GM19023 (cell line): ENCODE data around the gene CPEB3.
A peak's percentile ranks its signal among the peaks of the same experiment; 100 is the strongest.
"Not testable (repeated sequence)": the region's sequence is repeated elsewhere in the genome, so short reads cannot be mapped to it uniquely, and the experiment has no call there.

ENCODE experiments used
- ATAC-seq: cut with Tn5 transposase; IDR thresholded peaks from one replicate; pipeline ENCODE4 v1.9.1; 2021; ENCODE audit warnings: mild to moderate bottlenecking, moderate library complexity; ENCODE audit not compliant: unreplicated experiment

The CPEB3 gene

GRCh38 chr10:92290837-92291615, at the start of gene CPEB3, which contains the start of gene MARCHF5:
Gene CPEB3 (minus strand): TSS chr10:92291078. CDS start chr10:92240350, 50,728 bp downstream.
Gene MARCHF5 (plus strand): TSS chr10:92291167. CDS start chr10:92291495, 328 bp downstream.
- peak; percentile 99 for ATAC-seq

- ATAC-seq, result not testable (repeated sequence)
Measured at GRCh38 chr10:92329927-92330326, 39.0 kb upstream of the CPEB3 start.

- no peak for ATAC-seq
Measured at GRCh38 chr10:92328993-92329392, 38.1 kb upstream of the CPEB3 start.

GRCh38 chr10:92327445-92328433, 36.9 kb upstream of the CPEB3 start:
- no peak for ATAC-seq

- no peak for ATAC-seq
Measured at GRCh38 chr10:92323079-92323478, 32.2 kb upstream of the CPEB3 start.

- no peak for ATAC-seq
Measured at GRCh38 chr10:92316610-92317009, 25.7 kb upstream of the CPEB3 start.

- no peak for ATAC-seq
Measured at GRCh38 chr10:92313750-92314149, 22.9 kb upstream of the CPEB3 start.

GRCh38 chr10:92309272-92309671, 18.4 kb upstream of the CPEB3 start:
- no peak for ATAC-seq

GRCh38 chr10:92305133-92306072, 14.5 kb upstream of the CPEB3 start:
- ATAC-seq, result no peak

- no peak for ATAC-seq
Measured at GRCh38 chr10:92304061-92304460, 13.2 kb upstream of the CPEB3 start.

GRCh38 chr10:92303096-92303495, 12.2 kb upstream of the CPEB3 start:
- ATAC-seq, result no peak

- ATAC-seq, result no peak
Measured at GRCh38 chr10:92298487-92298886, 7.6 kb upstream of the CPEB3 start.

GRCh38 chr10:92291921-92292845, 1.3 kb upstream of the CPEB3 start:
- no peak for ATAC-seq

- no peak for ATAC-seq
Measured at GRCh38 chr10:92291616-92291865, 663 bp upstream of the CPEB3 start.

GRCh38 chr10:92290076-92290836, 622 bp downstream of the CPEB3 start:
- peak; percentile 14 for ATAC-seq

GRCh38 chr10:92284112-92284704, 6.7 kb downstream of the CPEB3 start:
- no peak for ATAC-seq

GRCh38 chr10:92278996-92279696, 11.7 kb downstream of the CPEB3 start:
- no peak for ATAC-seq

GRCh38 chr10:92274071-92274470, 16.8 kb downstream of the CPEB3 start:
- no peak for ATAC-seq
